OCI-LY1 (cell line): ENCODE results near the gene OSBPL5.

ENCODE experiments used
- CTCF ChIP-seq: fragments of 200-600 bp; sonication (generic), shearing (Covaris generic); IDR thresholded peaks from 2 replicates; pipeline ENCODE4 v1.5.1; 2017; ENCODE audit warnings: mild to moderate bottlenecking, antibody characterized with exemption, low read length, moderate library complexity, mixed read lengths
- EZH2 ChIP-seq: fragments of 200-600 bp; sonication (generic), shearing (Covaris generic); IDR thresholded peaks from 2 replicates; pipeline ENCODE4 v1.8.0; 2017; ENCODE audit warnings: borderline replicate concordance, mixed run types, mild to moderate bottlenecking, antibody characterized with exemption, low read length, moderate library complexity, mixed read lengths

- no peak for TF ChIP-seq EZH2
- TF ChIP-seq CTCF: no peak
Observed at GRCh38 chr11:3198815-3199214, 33.7 kb upstream of the OSBPL5 start.
